Liver (tissue), 3 donors: Measurements from ENCODE around the gene ZBTB7A.

Experiments
- REST ChIP-seq: IDR thresholded peaks from 2 replicates; pipeline ENCODE4 v1.6.1; 2016; ENCODE audit warnings: antibody characterized with exemption, mild to moderate bottlenecking
- RXRA ChIP-seq, 2 donors: IDR thresholded peaks; 2 replicates each; pipeline ENCODE4 v1.6.1; 2017 to 2018; ENCODE audit warnings: antibody characterized with exemption in 2 of 2, mild to moderate bottlenecking in 1 of 2
- TF ChIP-seq, protein P1 (sequence below): fragments of 150-350 bp; IDR thresholded peaks from 2 replicates; pipeline ENCODE4 v1.5.1; 2017; ENCODE audit warnings: improper control_type of control experiment, low read depth, low read length; ENCODE audit not compliant: missing input control
- TF ChIP-seq, protein P2 (sequence below): IDR thresholded peaks from 2 replicates; pipeline ENCODE4 v1.6.1; 2016; ENCODE audit warnings: antibody characterized with exemption
- TF ChIP-seq, protein P3 (sequence below): IDR thresholded peaks from 2 replicates; pipeline ENCODE4 v1.6.1; 2016; ENCODE audit warnings: antibody characterized with exemption
- donor health status: healthy.
- donor health status: healthy.

DNA sequence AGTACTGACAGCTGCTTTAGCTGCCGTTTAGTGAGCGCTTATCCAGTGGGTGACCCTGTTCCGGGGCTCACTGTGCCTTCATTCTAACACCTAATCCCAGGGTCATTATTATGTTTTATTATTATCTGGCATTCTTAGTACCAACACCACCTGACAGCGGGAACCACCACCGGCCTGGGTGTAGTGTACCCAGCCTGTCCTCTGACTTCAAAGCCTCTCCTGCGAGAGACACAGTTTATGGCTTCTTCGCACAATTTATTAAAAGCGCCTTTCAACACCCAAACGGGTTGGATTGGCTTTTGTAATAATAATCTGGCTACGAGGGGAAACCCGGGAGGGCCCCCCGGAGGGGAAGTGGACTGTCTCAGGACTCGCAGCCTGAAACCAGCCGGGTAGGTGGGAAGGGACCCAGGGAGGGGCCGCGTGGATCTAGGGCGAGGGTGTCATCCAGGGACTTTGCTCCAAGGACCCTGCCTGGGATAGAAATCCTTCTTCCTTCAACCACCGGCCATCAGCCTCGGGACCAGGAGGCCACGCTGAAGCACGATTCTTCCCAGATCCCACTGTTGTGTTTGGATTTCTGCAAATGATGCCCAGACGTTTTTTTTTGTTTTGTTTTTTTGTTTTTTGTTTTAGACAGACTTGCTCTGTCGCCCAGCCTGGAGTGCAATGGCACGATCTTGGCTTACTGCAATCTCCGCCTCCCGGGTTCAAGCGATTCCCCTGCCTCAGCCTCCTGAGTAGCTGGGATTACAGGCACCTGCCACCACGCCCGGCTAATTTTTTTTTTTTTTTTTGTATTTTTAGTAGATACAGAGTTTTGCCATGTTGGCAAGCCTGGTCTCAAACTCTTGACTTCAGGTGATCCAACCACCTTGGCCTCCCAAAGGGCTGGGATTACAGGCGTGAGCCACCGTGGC lies 1.6 kb upstream of the ZBTB7A start:
- TF ChIP-seq, protein P1, sequence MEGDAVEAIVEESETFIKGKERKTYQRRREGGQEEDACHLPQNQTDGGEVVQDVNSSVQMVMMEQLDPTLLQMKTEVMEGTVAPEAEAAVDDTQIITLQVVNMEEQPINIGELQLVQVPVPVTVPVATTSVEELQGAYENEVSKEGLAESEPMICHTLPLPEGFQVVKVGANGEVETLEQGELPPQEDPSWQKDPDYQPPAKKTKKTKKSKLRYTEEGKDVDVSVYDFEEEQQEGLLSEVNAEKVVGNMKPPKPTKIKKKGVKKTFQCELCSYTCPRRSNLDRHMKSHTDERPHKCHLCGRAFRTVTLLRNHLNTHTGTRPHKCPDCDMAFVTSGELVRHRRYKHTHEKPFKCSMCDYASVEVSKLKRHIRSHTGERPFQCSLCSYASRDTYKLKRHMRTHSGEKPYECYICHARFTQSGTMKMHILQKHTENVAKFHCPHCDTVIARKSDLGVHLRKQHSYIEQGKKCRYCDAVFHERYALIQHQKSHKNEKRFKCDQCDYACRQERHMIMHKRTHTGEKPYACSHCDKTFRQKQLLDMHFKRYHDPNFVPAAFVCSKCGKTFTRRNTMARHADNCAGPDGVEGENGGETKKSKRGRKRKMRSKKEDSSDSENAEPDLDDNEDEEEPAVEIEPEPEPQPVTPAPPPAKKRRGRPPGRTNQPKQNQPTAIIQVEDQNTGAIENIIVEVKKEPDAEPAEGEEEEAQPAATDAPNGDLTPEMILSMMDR = no peak
- TF ChIP-seq, protein P2, sequence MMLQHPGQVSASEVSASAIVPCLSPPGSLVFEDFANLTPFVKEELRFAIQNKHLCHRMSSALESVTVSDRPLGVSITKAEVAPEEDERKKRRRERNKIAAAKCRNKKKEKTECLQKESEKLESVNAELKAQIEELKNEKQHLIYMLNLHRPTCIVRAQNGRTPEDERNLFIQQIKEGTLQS = no peak
- TF ChIP-seq RXRA (IDR thresholded peaks at IDR 0.05) (no peak), REST (no peak)
- TF ChIP-seq, protein P3, sequence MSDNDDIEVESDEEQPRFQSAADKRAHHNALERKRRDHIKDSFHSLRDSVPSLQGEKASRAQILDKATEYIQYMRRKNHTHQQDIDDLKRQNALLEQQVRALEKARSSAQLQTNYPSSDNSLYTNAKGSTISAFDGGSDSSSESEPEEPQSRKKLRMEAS = no peak
